HG03565 (cell line): ENCODE measurements around the gene PRAMEF5.
"Not testable (repeated sequence)": the region's sequence is repeated elsewhere in the genome, so short reads cannot be mapped to it uniquely, and the experiment has no call there.

Experiments used
- ATAC-seq: cut with Tn5 transposase; IDR thresholded peaks from one replicate; pipeline ENCODE4 v1.9.1; 2021; ENCODE audit warnings: mild to moderate bottlenecking, moderate library complexity; ENCODE audit not compliant: unreplicated experiment

Gene PRAMEF5

GRCh38 chr1:13265124-13265523 lies 11.1 kb downstream of the PRAMEF5 start:
- not testable (repeated sequence) for ATAC-seq

DNA sequence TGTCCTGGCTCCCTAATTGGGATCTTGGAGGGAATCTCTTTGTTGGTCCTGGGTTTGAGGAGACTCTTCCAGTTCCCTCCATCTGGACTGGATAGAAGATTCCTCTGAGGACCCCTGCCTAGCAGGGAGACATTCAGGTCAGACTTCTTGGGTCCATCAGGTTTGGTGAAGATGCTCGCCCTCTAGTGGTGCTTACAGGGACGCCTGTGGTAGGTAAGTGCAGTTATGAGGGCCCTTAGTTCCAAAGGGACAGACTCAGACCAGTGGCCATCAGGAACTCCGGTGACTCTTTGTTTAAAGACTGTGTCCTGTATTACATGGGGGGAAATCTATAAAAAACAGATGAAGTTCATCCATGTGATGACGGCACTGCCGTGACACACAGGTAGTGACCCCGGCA lies 23.0 kb downstream of the PRAMEF5 start:
- not testable (repeated sequence) for ATAC-seq

DNA sequence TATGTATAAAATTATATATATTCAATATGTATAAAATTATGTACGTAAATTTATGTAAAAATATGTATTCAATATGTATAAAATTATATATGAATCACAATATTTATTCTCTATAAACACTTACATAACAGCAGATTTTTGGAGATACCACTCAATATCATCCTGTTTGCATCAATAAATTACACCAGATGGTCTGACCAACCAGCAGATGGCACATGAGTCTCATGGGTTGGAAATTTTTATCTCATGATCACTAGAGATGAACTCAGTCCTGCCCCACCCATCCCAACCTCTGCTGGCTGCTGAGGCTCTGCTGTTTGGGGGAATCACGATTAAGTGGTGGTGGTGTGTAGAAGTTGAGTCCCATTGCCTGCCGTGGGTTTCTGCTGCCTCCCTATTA lies 25.6 kb downstream of the PRAMEF5 start:
- not testable (repeated sequence) for ATAC-seq

DNA sequence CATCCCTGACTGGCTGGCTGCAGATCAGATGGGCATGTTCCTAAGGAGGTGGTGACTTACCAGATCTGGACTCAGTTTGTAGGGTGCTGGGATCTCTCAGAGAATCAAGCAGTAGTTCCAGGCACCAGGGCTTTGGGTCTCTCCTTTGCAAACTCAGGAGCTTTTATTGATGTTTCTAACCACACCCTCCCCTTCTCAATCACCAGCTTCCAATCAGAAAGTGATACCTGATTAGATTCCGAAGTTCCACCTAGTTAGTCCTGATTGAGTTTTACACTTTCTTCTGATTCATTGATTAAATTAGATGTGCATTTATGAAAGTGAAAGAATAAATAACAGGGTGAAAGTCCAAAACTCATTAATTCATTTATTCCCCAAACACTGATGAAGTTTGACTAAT lies 31.0 kb downstream of the PRAMEF5 start, which contains the start of gene PRAMEF8:
TSS of gene PRAMEF8 (minus strand) at position 101 of the 400 bp plus-strand sequence. CDS start 1,046 bp downstream, outside the sequence.
- ATAC-seq = not testable (repeated sequence)

- not testable (repeated sequence) for ATAC-seq
Observed at GRCh38 chr1:13289030-13289429, 35.0 kb downstream of the PRAMEF5 start.

DNA sequence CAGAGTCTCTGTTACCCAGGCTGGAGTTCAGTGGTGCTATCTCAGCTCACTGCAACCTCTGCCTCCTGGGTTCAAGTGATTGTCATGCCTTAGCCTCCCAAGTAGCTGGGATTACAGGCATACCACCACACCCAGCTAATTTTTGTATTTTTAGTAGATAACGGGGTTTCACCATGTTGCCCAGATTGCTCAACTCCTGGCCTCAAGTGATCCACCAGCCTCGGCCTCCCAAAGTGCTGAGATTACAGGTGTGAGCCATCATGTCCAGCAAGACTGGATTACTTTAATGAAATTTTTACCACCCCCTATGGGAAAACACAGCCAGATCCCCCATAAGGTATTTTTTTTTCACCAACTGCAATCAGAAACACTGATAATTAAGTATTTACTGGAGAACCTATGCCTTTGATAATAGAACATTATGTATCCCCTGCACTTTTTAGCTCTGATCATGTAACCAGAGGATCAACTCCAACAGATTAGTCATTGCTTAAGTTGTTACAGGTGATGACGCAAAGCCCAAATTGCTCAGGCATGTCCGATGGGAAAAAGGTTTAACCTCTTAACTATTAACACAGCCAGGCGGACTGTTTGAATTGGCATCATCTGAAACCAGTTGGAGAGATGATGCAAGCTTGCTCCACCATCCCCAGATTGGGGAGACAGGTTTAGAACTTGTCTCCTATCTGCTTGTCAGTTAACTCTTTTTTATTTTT lies 43.4 kb downstream of the PRAMEF5 start:
- not testable (repeated sequence) for ATAC-seq

DNA sequence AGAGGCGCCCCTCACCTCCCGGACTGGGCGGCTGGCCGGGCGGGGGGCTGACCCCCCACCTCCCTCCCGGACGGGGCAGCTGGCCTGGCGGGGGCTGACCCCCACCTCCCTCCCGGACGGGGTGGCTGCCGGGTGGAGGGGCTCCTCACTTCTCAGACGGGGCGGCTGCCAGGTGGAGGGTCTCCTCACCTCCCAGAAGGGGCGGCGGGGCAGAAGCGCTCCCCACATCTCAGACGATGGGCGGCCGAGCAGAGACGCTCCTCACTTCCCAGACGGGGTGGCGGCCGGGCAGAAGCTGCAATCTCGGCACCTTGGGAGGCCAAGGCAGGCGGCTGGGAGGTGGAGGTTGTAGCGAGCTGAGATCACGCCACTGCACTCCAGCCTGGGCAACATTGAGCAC lies 44.7 kb downstream of the PRAMEF5 start:
- ATAC-seq = not testable (repeated sequence)

DNA sequence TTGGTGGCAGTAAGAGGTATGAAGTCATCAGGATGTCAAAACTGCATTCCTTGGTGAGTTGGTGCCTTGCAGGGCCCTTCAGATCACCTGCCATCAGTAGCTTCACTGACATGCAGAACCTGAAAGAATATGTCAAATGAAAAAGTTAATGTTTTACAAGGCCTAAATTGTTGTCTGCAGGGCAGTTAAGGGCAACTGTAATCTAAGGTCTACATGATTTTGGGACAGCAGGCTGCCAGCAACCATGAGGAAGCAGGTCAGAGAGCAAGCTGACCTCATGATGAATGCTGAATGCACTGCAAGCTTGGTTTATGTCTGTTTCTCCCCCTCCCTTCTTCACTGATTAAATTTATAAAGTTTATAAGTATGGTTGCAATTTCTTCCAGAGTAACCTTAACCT lies 48.2 kb downstream of the PRAMEF5 start:
- not testable (repeated sequence) for ATAC-seq

GRCh38 chr1:13303239-13303638 lies 49.2 kb downstream of the PRAMEF5 start, which contains the start of gene PRAMEF33:
Gene PRAMEF33 (plus strand): TSS chr1:13303539. CDS start chr1:13305955, 2,416 bp downstream.
- ATAC-seq = not testable (repeated sequence)
